CD4-positive, alpha-beta T cell (primary cell): ENCODE results near the gene QARS1. TPM values are rescaled to one million over a fixed set of nuclear protein-coding genes. Genes with fewer than 3 reads are reported as not detected.

Experiments
- ATAC-seq: fragments of 200-7000 bp; cut with Tn5 transposase; one replicate; pipeline ENCODE4 v1.10.0; 2022; ENCODE audit warnings: mild to moderate bottlenecking; ENCODE audit not compliant: poor library complexity
- CTCF ChIA-PET: fragments of 350-600 bp; sonication (Branson Sonifier 250); formaldehyde crosslinking; loops from one replicate; lab custom pipeline; 2021; ENCODE audit warnings: antibody characterized with exemption, inconsistent platforms; lab: Charles Lee
- POLR2A ChIA-PET: fragments of 350-600 bp; sonication (Branson Sonifier 250); formaldehyde crosslinking; loops from one replicate; lab custom pipeline; 2021; ENCODE audit warnings: antibody characterized with exemption, inconsistent platforms; lab: Charles Lee
- DNase-seq, 14 experiments: peaks; one replicate each; pipeline ENCODE4 v3.0.0-alpha.2; 2013 to 2020; ENCODE audit warnings: mixed read lengths in 2 of 14
- H3K27ac ChIP-seq, 2 donors: one replicate each; pipeline versions ENCODE4 v1.5.1 to v1.7.0; 2013; ENCODE audit warnings: low read length in 2 of 2, low read depth in 1 of 2, mild to moderate bottlenecking in 1 of 2
- H3K27me3 ChIP-seq, 2 experiments: 1 replicate in 1 of 2; 2 replicates in 1 of 2; pipeline versions ENCODE4 v1.6.1 to v1.7.0; 2013; ENCODE audit warnings: low read length in 2 of 2, control low read depth in 1 of 2, mild to moderate bottlenecking in 1 of 2, moderate library complexity in 1 of 2; ENCODE audit not compliant: insufficient read depth in 2 of 2, control insufficient read depth in 1 of 2
- H3K36me3 ChIP-seq: one replicate; pipeline ENCODE4 v1.6.1; 2013; ENCODE audit warnings: low read length, control low read depth; ENCODE audit not compliant: insufficient read depth
- H3K4me1 ChIP-seq: one replicate; pipeline ENCODE4 v1.6.1; 2013; ENCODE audit warnings: low read length, control low read depth; ENCODE audit not compliant: insufficient read depth
- H3K4me3 ChIP-seq: one replicate; pipeline ENCODE4 v1.5.1; 2013; ENCODE audit warnings: mild to moderate bottlenecking, low read length, moderate library complexity
- H3K9me3 ChIP-seq, 2 experiments: 1 replicate in 1 of 2; 2 replicates in 1 of 2; pipeline versions ENCODE4 v1.6.1 to v1.7.0; 2013; ENCODE audit warnings: low read length in 2 of 2, mild to moderate bottlenecking in 2 of 2, control low read depth in 1 of 2, moderate library complexity in 1 of 2; ENCODE audit not compliant: control insufficient read depth in 1 of 2, insufficient read depth in 1 of 2
- H3K27ac Mint-ChIP-seq: one replicate; pipeline ENCODE4 v1.8.0; 2020; ENCODE audit warnings: mixed read lengths
- H3K27me3 Mint-ChIP-seq: one replicate; pipeline ENCODE4 v1.8.0; 2021; ENCODE audit warnings: mixed read lengths
- H3K36me3 Mint-ChIP-seq: one replicate; pipeline ENCODE4 v1.8.0; 2021; ENCODE audit warnings: low read depth, mixed read lengths
- H3K4me1 Mint-ChIP-seq: one replicate; pipeline ENCODE4 v1.8.0; 2021; ENCODE audit warnings: low read depth, mixed read lengths
- H3K4me3 Mint-ChIP-seq: one replicate; pipeline ENCODE4 v1.8.0; 2020; ENCODE audit warnings: mild to moderate bottlenecking, mixed read lengths
- H3K9me3 Mint-ChIP-seq: one replicate; pipeline ENCODE4 v1.8.0; 2020; ENCODE audit warnings: mixed read lengths
- intact Hi-C, 2 experiments: fragments of 100-400 bp; cut with DNase I in 1 of 2; cut with micrococcal nuclease in 1 of 2; formaldehyde crosslinking; loops; one replicate each; pipeline versions ENCODE4 v1.15.1 to v1.9.0; 2023 to 2025; cut with DNase I, micrococcal nuclease
- total RNA-seq, 174 experiments: library from RNA in 2 of 174; stranded (reverse) in 2 of 174; gene quantifications; one replicate each; pipeline ENCODE4 v1.2.3 and lab custom pipeline; 2021 to 2026
- TF ChIP-seq, protein P1 (sequence below): fragments of 200-600 bp; IDR thresholded peaks from one replicate; pipeline ENCODE4 v1.8.0; 2022; ENCODE audit warnings: antibody characterized with exemption, mild to moderate bottlenecking

The QARS1 gene
- total RNA-seq, 2 experiments from 2014 or later = 264 to 287 TPM

DNA sequence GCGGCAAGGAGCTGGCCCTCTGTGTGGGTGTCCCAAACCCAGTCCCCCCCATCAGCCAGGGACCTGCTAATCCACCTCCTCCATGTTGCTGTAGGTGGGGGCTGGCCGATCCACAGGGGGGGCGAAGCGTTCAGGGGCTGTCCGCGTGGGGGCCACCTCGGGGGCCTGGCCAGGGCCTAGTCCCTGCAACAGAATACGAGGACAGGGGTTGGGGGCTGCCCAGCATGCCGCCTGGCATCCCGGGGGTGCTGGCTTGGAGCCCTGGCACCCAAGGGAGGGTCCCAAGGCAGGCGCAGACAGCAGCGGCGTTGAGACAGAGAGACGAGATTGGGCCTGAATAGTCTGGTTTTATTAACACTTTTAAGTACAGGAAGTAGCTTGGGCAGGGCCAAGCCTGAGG lies 3.8 kb upstream of the QARS1 start:
- H3K27me3 ChIP-seq = no peaks in the 10 kb centered on the region
- peaks cover 57% of the 10 kb centered on the region for H3K36me3 ChIP-seq
- CTCF ChIA-PET = no interaction called here
- POLR2A ChIA-PET = interaction anchor here (0.8 kb wide), 1 partner anchor 13 kb away, joined by 3 read pairs; no protein-coding TSS in a partner anchor
- Mint-ChIP-seq H3K27me3 (no peaks in the 10 kb centered on the region), H3K4me1 (peaks cover 24% of the 10 kb centered on the region), H3K36me3 (peaks cover 57% of the 10 kb centered on the region), H3K9me3 (no peaks in the 10 kb centered on the region), H3K27ac (no peak overlapping the region), H3K4me3 (no peak overlapping the region)
- H3K27ac ChIP-seq = no peak overlapping the region
- no peaks in the 10 kb centered on the region for H3K9me3 ChIP-seq
- DNase-seq (no peak), ATAC-seq (no peak)
- H3K4me1 ChIP-seq = peaks cover 16% of the 10 kb centered on the region
- TF ChIP-seq, protein P1, sequence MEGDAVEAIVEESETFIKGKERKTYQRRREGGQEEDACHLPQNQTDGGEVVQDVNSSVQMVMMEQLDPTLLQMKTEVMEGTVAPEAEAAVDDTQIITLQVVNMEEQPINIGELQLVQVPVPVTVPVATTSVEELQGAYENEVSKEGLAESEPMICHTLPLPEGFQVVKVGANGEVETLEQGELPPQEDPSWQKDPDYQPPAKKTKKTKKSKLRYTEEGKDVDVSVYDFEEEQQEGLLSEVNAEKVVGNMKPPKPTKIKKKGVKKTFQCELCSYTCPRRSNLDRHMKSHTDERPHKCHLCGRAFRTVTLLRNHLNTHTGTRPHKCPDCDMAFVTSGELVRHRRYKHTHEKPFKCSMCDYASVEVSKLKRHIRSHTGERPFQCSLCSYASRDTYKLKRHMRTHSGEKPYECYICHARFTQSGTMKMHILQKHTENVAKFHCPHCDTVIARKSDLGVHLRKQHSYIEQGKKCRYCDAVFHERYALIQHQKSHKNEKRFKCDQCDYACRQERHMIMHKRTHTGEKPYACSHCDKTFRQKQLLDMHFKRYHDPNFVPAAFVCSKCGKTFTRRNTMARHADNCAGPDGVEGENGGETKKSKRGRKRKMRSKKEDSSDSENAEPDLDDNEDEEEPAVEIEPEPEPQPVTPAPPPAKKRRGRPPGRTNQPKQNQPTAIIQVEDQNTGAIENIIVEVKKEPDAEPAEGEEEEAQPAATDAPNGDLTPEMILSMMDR = no peak
- H3K4me3 ChIP-seq = no peak overlapping the region
- intact Hi-C loops = no loop called here

DNA sequence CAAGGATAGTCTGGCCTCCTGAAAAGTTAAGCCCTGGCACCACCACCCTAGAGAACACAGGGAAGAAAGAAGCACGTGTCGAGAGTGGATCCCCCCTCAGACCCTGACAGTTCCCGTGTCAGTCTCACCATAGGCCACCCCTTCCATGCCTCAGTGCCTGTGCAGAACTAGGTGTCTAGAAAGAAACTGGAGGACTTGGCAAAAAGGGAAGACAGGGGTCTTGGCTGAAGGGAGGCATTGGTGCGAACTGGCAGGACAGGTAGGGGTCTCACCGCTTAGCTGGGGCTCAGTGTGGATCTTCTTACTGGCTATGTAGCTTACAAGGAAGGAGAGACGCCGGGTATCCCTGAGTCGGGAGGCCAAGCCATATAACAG lies 518 bp downstream of the QARS1 start:
- ATAC-seq (no peak), DNase-seq (peak in 1 of 14 experiments; percentile 7)
- no peaks in the 10 kb centered on the region for H3K27me3 Mint-ChIP-seq
- H3K4me1 ChIP-seq = peaks cover 25% of the 10 kb centered on the region
- no peaks in the 10 kb centered on the region for H3K27me3 ChIP-seq
- ChIA-PET POLR2A (interaction anchor here (1.0 to 5.1 kb wide), 7 partner anchors 11 to 236 kb away, joined by 3 to 77 read pairs (median 9); partner anchors contain the start of genes DALRD3, IMPDH2, NDUFAF3 and QRICH1), CTCF (interaction anchor here (1.5 to 3.5 kb wide), 2 partner anchors 10 to 67 kb away, joined by 4 to 20 read pairs; partner anchors contain the start of genes KLHDC8B and QRICH1)
- peak overlapping the region; percentile 71 to 78 for H3K27ac ChIP-seq
- H3K4me1 Mint-ChIP-seq = peaks cover 31% of the 10 kb centered on the region
- peak overlapping the region; percentile 98 for H3K4me3 ChIP-seq
- peak overlapping the region; percentile 99 for H3K4me3 Mint-ChIP-seq
- H3K9me3 ChIP-seq = no peaks in the 10 kb centered on the region
- no peaks in the 10 kb centered on the region for H3K9me3 Mint-ChIP-seq
- intact Hi-C loops = loop anchor here (1.0 to 5.0 kb wide), 3 partner anchors 10 to 187 kb away; partner anchors contain the start of genes QRICH1 (in 2 of the 2), USP19 (in 2 of the 2) and ARIH2 (in 1 of the 2)
- H3K36me3 ChIP-seq = peaks cover 54% of the 10 kb centered on the region
- H3K27ac Mint-ChIP-seq = peak overlapping the region; percentile 99
- peaks cover 59% of the 10 kb centered on the region for H3K36me3 Mint-ChIP-seq
- TF ChIP-seq, protein P1 = no peak

DNA sequence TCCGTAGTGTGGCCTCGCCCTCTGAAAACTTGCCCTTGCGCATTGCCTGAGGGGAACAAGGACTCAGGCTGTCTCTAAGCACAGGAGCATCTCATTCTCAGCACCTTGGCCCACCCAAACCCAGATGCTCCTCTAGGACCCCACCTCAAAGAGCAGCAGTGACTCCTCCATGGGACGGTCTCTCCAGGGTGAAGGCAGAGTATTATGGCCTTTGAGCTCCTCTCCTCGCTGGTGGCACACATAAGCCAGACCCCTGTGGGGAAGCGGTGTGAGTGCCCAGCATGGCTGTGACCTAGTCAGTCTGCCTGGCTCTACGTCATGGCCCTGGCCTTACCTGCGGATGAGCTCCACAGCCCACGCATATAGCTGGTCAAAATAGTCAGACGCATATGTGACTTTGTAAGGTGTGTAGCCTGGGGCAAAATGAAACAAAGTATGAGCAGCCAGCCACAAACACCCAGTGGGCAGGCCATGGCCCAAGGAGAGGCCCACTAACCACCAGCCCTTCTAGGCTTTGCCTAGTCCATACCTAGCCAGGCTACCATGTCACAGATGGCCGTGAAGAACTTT lies 4.4 kb downstream of the QARS1 start:
- Histone ChIP-seq H3K9me3 (no peaks in the 10 kb centered on the region), H3K4me3 (no peak overlapping the region), H3K27ac (no peak overlapping the region), H3K27me3 (no peaks in the 10 kb centered on the region), H3K36me3 (peaks cover 58% of the 10 kb centered on the region), H3K4me1 (peaks cover 27% of the 10 kb centered on the region)
- Mint-ChIP-seq H3K27me3 (no peaks in the 10 kb centered on the region), H3K4me3 (peak overlapping the region; percentile 51), H3K36me3 (peaks cover 70% of the 10 kb centered on the region), H3K27ac (no peak overlapping the region), H3K9me3 (no peaks in the 10 kb centered on the region), H3K4me1 (peaks cover 26% of the 10 kb centered on the region)
- intact Hi-C loops = loop anchor here in 1 of 2 experiments (5.0 kb wide), 1 partner anchor 183 kb away; the partner anchor contains the start of gene ARIH2
- no peak for ATAC-seq
- TF ChIP-seq, protein P1 = no peak
- POLR2A ChIA-PET = interaction anchor here (1.1 kb wide), 1 partner anchor 21 kb away, joined by 4 read pairs; the partner anchor contains the start of gene USP19
- CTCF ChIA-PET = no interaction called here
- no peak for DNase-seq
